Calu3 (cell line): ENCODE results near the gene SLC35G3. TPM values are rescaled to one million over a fixed set of nuclear protein-coding genes. Genes with fewer than 3 reads are reported as not detected.

Experiments used
- BruUV-seq: library from RNA; stranded (reverse); fragments of 400-500 nt; replicated peaks from 2 replicates; lab custom pipeline; 2021; lab: Mats Ljungman, UMichigan
- CTCF ChIA-PET: fragments of 300-600 bp; sonication (Branson Sonifier 250); formaldehyde crosslinking; loops from one replicate; lab custom pipeline; 2022; ENCODE audit warnings: antibody characterized with exemption; lab: Charles Lee
- DNase-seq: peaks from one replicate; pipeline ENCODE4 v3.0.0; 2022
- H3K27ac Mint-ChIP-seq: one replicate; pipeline ENCODE4 v1.8.0; 2022; ENCODE audit warnings: mixed read lengths; ENCODE audit not compliant: unreplicated experiment
- H3K27me3 Mint-ChIP-seq: one replicate; pipeline ENCODE4 v1.8.0; 2022; ENCODE audit warnings: mixed read lengths; ENCODE audit not compliant: unreplicated experiment
- H3K36me3 Mint-ChIP-seq: one replicate; pipeline ENCODE4 v1.8.0; 2022; ENCODE audit warnings: mild to moderate bottlenecking, moderate library complexity, mixed read lengths; ENCODE audit not compliant: insufficient read depth, unreplicated experiment
- H3K4me1 Mint-ChIP-seq: one replicate; pipeline ENCODE4 v1.8.0; 2022; ENCODE audit warnings: mild to moderate bottlenecking, low read depth, mixed read lengths; ENCODE audit not compliant: unreplicated experiment
- H3K4me3 Mint-ChIP-seq: one replicate; pipeline ENCODE4 v1.8.0; 2022; ENCODE audit warnings: mild to moderate bottlenecking, low read depth, moderate library complexity, mixed read lengths; ENCODE audit not compliant: unreplicated experiment
- H3K9me3 Mint-ChIP-seq: one replicate; pipeline ENCODE4 v1.8.0; 2022; ENCODE audit warnings: low read depth, mixed read lengths; ENCODE audit not compliant: unreplicated experiment
- intact Hi-C: fragments of 100-400 bp; cut with micrococcal nuclease; formaldehyde crosslinking; loops from one replicate; pipeline ENCODE4 v1.10.0; 2022; ENCODE audit not compliant: unreplicated experiment
- total RNA-seq: library from RNA; stranded (reverse); gene quantifications from 2 replicates; pipeline ENCODE4 v1.2.3, GENCODE V29; 2022
- TF ChIP-seq, protein P1 (sequence below): fragments of 200-600 bp; IDR thresholded peaks from one replicate; pipeline ENCODE4 v1.8.0; 2022; ENCODE audit warnings: antibody characterized with exemption; ENCODE audit not compliant: unreplicated experiment

SLC35G3 gene
- total RNA-seq, 1 experiment from 2014 or later: not detected

- DNase-seq: no peak
- intact Hi-C loops: no loop called here
- Mint-ChIP-seq H3K36me3 (peaks cover 5% of the 10 kb centered on the region), H3K27ac (no peak overlapping the region), H3K4me3 (no peak overlapping the region), H3K27me3 (peaks cover 61% of the 10 kb centered on the region), H3K4me1 (no peaks in the 10 kb centered on the region), H3K9me3 (no peaks in the 10 kb centered on the region)
- CTCF ChIA-PET: no interaction called here
- TF ChIP-seq, protein P1, sequence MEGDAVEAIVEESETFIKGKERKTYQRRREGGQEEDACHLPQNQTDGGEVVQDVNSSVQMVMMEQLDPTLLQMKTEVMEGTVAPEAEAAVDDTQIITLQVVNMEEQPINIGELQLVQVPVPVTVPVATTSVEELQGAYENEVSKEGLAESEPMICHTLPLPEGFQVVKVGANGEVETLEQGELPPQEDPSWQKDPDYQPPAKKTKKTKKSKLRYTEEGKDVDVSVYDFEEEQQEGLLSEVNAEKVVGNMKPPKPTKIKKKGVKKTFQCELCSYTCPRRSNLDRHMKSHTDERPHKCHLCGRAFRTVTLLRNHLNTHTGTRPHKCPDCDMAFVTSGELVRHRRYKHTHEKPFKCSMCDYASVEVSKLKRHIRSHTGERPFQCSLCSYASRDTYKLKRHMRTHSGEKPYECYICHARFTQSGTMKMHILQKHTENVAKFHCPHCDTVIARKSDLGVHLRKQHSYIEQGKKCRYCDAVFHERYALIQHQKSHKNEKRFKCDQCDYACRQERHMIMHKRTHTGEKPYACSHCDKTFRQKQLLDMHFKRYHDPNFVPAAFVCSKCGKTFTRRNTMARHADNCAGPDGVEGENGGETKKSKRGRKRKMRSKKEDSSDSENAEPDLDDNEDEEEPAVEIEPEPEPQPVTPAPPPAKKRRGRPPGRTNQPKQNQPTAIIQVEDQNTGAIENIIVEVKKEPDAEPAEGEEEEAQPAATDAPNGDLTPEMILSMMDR: no peak
- no TSS peak for BruUV-seq
These were observed 46.0 kb downstream of the SLC35G3 start for GRCh38 chr17:35148144-35148543.

DNA sequence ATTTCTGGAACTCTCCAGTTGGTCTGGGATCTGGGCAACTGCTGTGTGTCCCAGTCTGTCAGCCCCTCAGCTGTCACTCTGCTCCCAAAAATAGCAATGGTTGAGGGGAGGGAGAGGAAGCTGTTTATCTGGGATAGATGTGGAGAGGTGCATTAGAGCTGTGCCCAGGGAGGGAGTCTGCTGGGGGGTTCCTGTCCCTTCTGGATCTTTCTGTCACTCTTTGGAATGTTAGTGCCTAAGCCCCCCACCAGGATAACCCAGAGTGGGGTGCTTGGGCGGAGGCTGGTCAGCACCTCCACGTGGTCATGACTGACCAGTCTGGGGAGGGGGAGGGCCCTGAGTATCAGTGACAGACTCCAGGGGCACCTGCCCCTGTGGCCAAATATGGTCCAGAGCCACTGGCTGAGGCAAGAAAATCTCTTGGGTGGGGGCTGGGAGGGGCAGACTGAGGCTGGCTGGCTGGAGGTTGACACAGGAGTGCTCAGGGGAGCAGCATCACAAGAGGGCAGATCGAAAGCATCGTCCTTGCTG is 46.8 kb downstream of the SLC35G3 start, which contains the start of gene UNC45B:
UNC45B (plus strand) TSS at position 443 of the 531 bp plus-strand sequence. CDS start 447 bp downstream, outside the sequence.
- DNase-seq: no peak
- Mint-ChIP-seq H3K27ac (no peak within 1 kb of the TSS), H3K4me1 (no peaks in the 10 kb centered on the region), H3K27me3 (peaks cover 57% of the 10 kb centered on the region), H3K9me3 (no peaks in the 10 kb centered on the region), H3K4me3 (no peak within 1 kb of the TSS), H3K36me3 (peaks cover 7% of the 10 kb centered on the region)
- intact Hi-C loops: no loop called here
- TF ChIP-seq, protein P1: no peak
- no TSS peak for BruUV-seq
- CTCF ChIA-PET: no interaction called here

- DNase-seq: no peak
- intact Hi-C loops: no loop called here
- no TSS peak for BruUV-seq
- CTCF ChIA-PET: no interaction called here
- H3K36me3 Mint-ChIP-seq: peaks cover 18% of the 10 kb centered on the region
- H3K27me3 Mint-ChIP-seq: peaks cover 56% of the 10 kb centered on the region
- TF ChIP-seq, protein P1: no peak
- no peaks in the 10 kb centered on the region for H3K4me1 Mint-ChIP-seq
- no peaks in the 10 kb centered on the region for H3K9me3 Mint-ChIP-seq
- H3K4me3 Mint-ChIP-seq: no peak overlapping the region
- no peak overlapping the region for H3K27ac Mint-ChIP-seq
These were observed 47.9 kb downstream of the SLC35G3 start for GRCh38 chr17:35146214-35146833.

- H3K27me3 Mint-ChIP-seq: peaks cover 48% of the 10 kb centered on the region
- intact Hi-C loops: loop anchor here (5.0 kb wide), 1 partner anchor 97 kb away; the partner anchor contains the start of gene SLFN5
- no TSS peak for BruUV-seq
These were observed 49.4 kb downstream of the SLC35G3 start for GRCh38 chr17:35144840-35145239.

More at GRCh38 chr17:35144840-35145239, 49.4 kb downstream of the SLC35G3 start:
- CTCF ChIA-PET: no interaction called here
- Mint-ChIP-seq H3K4me3 (no peak overlapping the region), H3K4me1 (no peaks in the 10 kb centered on the region), H3K27ac (no peak overlapping the region), H3K36me3 (peaks cover 22% of the 10 kb centered on the region), H3K9me3 (no peaks in the 10 kb centered on the region)
- TF ChIP-seq, protein P1: no peak
- no peak for DNase-seq

Other genes starting within 250 kb of the SLC35G3 start
- 0.52 and 2.2 TPM in 2 replicates for gene CCT6B, start 232.9 kb downstream of the SLC35G3 start, total RNA-seq
- 14.6 and 18.9 TPM in 2 replicates for gene ZNF830, start 232.9 kb downstream of the SLC35G3 start, total RNA-seq
- 25.8 and 30.0 TPM in 2 replicates for gene LIG3, start 213.9 kb downstream of the SLC35G3 start, total RNA-seq
- gene RFFL, start 130.7 kb downstream of the SLC35G3 start, total RNA-seq: 29.2 and 35.8 TPM in 2 replicates
- 16.8 and 17.1 TPM in 2 replicates for gene RAD51D, start 74.5 kb downstream of the SLC35G3 start, total RNA-seq
- not detected in 2 replicates for gene FNDC8, start 72.8 kb downstream of the SLC35G3 start, total RNA-seq
- gene NLE1, start 52.1 kb downstream of the SLC35G3 start, total RNA-seq: 30.0 and 33.1 TPM in 2 replicates
- not detected in 2 replicates for gene UNC45B, start 46.6 kb downstream of the SLC35G3 start, total RNA-seq
- gene SLFN5, start 48.7 kb upstream of the SLC35G3 start, total RNA-seq: 104 and 141 TPM in 2 replicates
- 35.3 and 38.2 TPM in 2 replicates for gene SLFN11, start 179.2 kb upstream of the SLC35G3 start, total RNA-seq
- gene SLFN12, start 238.1 kb upstream of the SLC35G3 start, total RNA-seq: 0.44 and 0.54 TPM in 2 replicates